ENCODE results near the gene HLA-DOB. TPM values are rescaled to one million over a fixed set of nuclear protein-coding genes. Genes with fewer than 3 reads are reported as not detected.
A peak's percentile ranks its signal among the peaks of the same experiment; 100 is the strongest.

HLA-DOB gene
- total and polyA plus RNA-seq, 2 of the 13 experiments (the other 11 are each of a cell fraction or from before 2014, with no cell fraction given), result not detected

- POLR2A ChIA-PET, result no interaction called here
- no peak overlapping the region for H3K4me3 ChIP-seq (replicated peaks in 1 of 3; ENCODE audit: insufficient read depth in 1 of 3, low read depth in 2 of 3, low read length in 3 of 3)
- intact Hi-C loops (cut with micrococcal nuclease; ENCODE audit: unreplicated experiment), result no loop called here
- H4K20me1 ChIP-seq (ENCODE audit: insufficient read depth, low read length), result no peaks in the 10 kb centered on the region
- peaks cover 14% of the 10 kb centered on the region for H3K4me1 ChIP-seq (ENCODE audit: insufficient read depth, low read length)
- in situ Hi-C loops (cut with HindIII; ENCODE audit: extremely low pct_ligation_motif_present, low pct_unique_long_range_greater_than_20kb), result no loop called here
- peaks cover 0 to 6% of the 10 kb centered on the region in 2 experiments; a peak in 3 of 5 replicates for H3K27me3 ChIP-seq (ENCODE audit: control insufficient read depth in 1 of 2, insufficient read depth in 2 of 2, low read length in 2 of 2)
- BruUV-seq (replicated peaks), result no TSS peak
- H3K4me2 ChIP-seq (ENCODE audit: low read depth, low read length), result peak overlapping the region; percentile 51; the same call in 1 of the 2 replicates
- WGBS (ENCODE audit: low lambda C conversion rate), result 50% methylated on average over 1 of the region's 1 CpG
- H3K79me2 ChIP-seq (ENCODE audit: insufficient read depth, low read length), result no peaks in the 10 kb centered on the region
- no peaks in the 10 kb centered on the region for H3K9me3 ChIP-seq (ENCODE audit: low read length)
- TF ChIP-seq ZNF256 (CRISPR knock-in tag; conservative IDR thresholded peaks at IDR 0.05), result no peak
- ATAC-seq, result no peak
- no peak overlapping the region for H3K9ac ChIP-seq (ENCODE audit: insufficient read depth, low read depth, low read length)
- no peak overlapping the region for H3K27ac ChIP-seq (ENCODE audit: extremely low read length, insufficient read depth, low read length)
- FAIRE-seq, result no peak
- DNase-seq (ENCODE audit: low spot score), result no peak
- H2AFZ ChIP-seq (ENCODE audit: low read length), result no peak overlapping the region
- H3K36me3 ChIP-seq (replicated peaks in 1 of 2; ENCODE audit: control insufficient read depth in 1 of 2, insufficient read depth in 2 of 2, low read length in 2 of 2), result no peaks in the 10 kb centered on the region
- CTCF ChIA-PET (ENCODE audit: low intra/inter-chr PET ratio, low total read pairs), result interaction anchor here (1.1 kb wide), 1 partner anchor 16 kb away, joined by 3 read pairs; no protein-coding TSS in a partner anchor
Observed at GRCh38 chr6:32860674-32861073, 43.9 kb upstream of the HLA-DOB start.

- no peaks in the 10 kb centered on the region; a peak in 1 of 5 replicates for H3K27me3 ChIP-seq (ENCODE audit: control insufficient read depth in 1 of 2, insufficient read depth in 2 of 2, low read length in 2 of 2)
- ATAC-seq, result no peak
- no peak for TF ChIP-seq ZBTB39 (CRISPR knock-in tag; IDR thresholded peaks at IDR 0.05)
- no peak for TF ChIP-seq NFAT5 (CRISPR knock-in tag; IDR thresholded peaks at IDR 0.05)
- TF ChIP-seq ZNF878 (CRISPR knock-in tag; IDR thresholded peaks at IDR 0.05), result no peak
- TF ChIP-seq MAFF (IDR thresholded peaks at IDR 0.05; ENCODE audit: low read depth, low read length), result peak; percentile 84
- no peak for TF ChIP-seq ZNF430 (CRISPR knock-in tag; IDR thresholded peaks at IDR 0.05)
- no peak for TF ChIP-seq PHF20 (CRISPR knock-in tag; IDR thresholded peaks at IDR 0.05)
- TF ChIP-seq MAFK (conservative IDR thresholded peaks at IDR 0.05 in 1 of 2, IDR thresholded peaks at IDR 0.05 in 1 of 2; ENCODE audit: low read length in 2 of 2), result peak; percentile 80 to 90
- no peaks in the 10 kb centered on the region for H3K79me2 ChIP-seq (ENCODE audit: insufficient read depth, low read length)
- no peak overlapping the region for H3K4me3 ChIP-seq (replicated peaks in 1 of 3; ENCODE audit: insufficient read depth in 1 of 3, low read depth in 2 of 3, low read length in 3 of 3)
- ChIA-PET CTCF (ENCODE audit: low intra/inter-chr PET ratio, low total read pairs) (no interaction called here), POLR2A (no interaction called here)
- H2AFZ ChIP-seq (ENCODE audit: low read length), result no peak overlapping the region
- in situ Hi-C loops (cut with HindIII; ENCODE audit: extremely low pct_ligation_motif_present, low pct_unique_long_range_greater_than_20kb) (no loop called here), intact Hi-C loops (cut with micrococcal nuclease; ENCODE audit: unreplicated experiment) (no loop called here)
- no peaks in the 10 kb centered on the region for H4K20me1 ChIP-seq (ENCODE audit: insufficient read depth, low read length)
- no peak overlapping the region for H3K4me2 ChIP-seq (ENCODE audit: low read depth, low read length)
- H3K9ac ChIP-seq (ENCODE audit: insufficient read depth, low read depth, low read length), result no peak overlapping the region
- peaks cover 27% of the 10 kb centered on the region for H3K4me1 ChIP-seq (ENCODE audit: insufficient read depth, low read length)
- BruUV-seq (replicated peaks), result no TSS peak
- no peak for FAIRE-seq
- 75% methylated on average over 5 of the region's 5 CpGs for WGBS (ENCODE audit: low lambda C conversion rate)
- no peaks in the 10 kb centered on the region for H3K36me3 ChIP-seq (replicated peaks in 1 of 2; ENCODE audit: control insufficient read depth in 1 of 2, insufficient read depth in 2 of 2, low read length in 2 of 2)
- no peak for DNase-seq (ENCODE audit: low spot score)
- H3K9me3 ChIP-seq (ENCODE audit: low read length), result no peaks in the 10 kb centered on the region
- H3K27ac ChIP-seq (ENCODE audit: extremely low read length, insufficient read depth, low read length), result no peak overlapping the region
Observed at GRCh38 chr6:32858194-32858593, 41.4 kb upstream of the HLA-DOB start.

All from HepG2 (cell line).